Measurements from ENCODE around the gene UGT1A1.

DNA sequence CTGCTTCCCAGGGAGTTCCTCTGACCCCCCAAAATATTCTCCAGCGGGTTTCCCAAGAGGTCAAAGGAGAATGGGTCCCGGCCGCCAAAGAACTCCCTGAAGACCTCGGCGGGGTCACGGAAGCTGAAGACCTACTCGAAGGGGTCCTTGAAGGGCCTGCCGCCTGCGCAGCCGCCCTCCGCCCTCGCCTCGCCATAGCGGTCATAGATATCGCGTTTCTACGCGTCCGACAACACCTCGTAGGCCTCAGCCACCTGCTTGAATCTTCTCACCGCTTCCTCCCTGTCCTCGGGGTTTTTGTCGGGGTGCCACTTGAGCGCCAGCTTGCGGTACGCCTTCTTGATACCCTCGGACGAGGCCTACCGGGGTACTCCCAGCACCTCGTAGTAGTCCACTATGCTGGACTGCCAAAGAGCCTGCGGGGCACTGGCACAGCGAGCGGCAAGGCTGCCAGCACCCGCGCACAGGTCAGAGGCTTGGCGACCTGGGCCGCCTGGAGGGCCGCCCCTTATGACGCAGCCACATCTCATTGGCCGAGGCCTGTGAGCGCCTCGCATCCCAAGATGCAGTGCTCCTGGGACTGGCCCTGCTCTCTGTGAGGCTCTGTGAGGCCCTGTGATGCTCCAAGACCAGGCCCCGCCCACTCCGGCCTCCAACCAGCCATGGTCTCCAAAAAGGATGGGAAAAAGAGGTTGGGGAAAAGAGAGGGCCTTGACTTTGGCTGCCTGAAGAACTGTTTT lies 5.0 kb upstream of the UGT1A1 start:
- TF ChIP-seq, protein P1, sequence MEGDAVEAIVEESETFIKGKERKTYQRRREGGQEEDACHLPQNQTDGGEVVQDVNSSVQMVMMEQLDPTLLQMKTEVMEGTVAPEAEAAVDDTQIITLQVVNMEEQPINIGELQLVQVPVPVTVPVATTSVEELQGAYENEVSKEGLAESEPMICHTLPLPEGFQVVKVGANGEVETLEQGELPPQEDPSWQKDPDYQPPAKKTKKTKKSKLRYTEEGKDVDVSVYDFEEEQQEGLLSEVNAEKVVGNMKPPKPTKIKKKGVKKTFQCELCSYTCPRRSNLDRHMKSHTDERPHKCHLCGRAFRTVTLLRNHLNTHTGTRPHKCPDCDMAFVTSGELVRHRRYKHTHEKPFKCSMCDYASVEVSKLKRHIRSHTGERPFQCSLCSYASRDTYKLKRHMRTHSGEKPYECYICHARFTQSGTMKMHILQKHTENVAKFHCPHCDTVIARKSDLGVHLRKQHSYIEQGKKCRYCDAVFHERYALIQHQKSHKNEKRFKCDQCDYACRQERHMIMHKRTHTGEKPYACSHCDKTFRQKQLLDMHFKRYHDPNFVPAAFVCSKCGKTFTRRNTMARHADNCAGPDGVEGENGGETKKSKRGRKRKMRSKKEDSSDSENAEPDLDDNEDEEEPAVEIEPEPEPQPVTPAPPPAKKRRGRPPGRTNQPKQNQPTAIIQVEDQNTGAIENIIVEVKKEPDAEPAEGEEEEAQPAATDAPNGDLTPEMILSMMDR (IDR thresholded peaks at IDR 0.05; ENCODE audit: low read length): no peak
- no peak for TF ChIP-seq EZH2 (IDR thresholded peaks at IDR 0.05; ENCODE audit: borderline replicate concordance, low read length)
